HL-60/S4 treated with phorbol 12-myristate 13-acetate at 8.2 ng/mL for 4 days and 3 days (cell line): ENCODE results near the gene NPAS4.
"Not testable (repeated sequence)": the region's sequence is repeated elsewhere in the genome, so short reads cannot be mapped to it uniquely, and the experiment has no call there.

Source experiments
- in situ Hi-C: fragments of 300-500 bp; cut with MboI; formaldehyde crosslinking; loops from 2 replicates; pipeline ENCODE4 v1.15.0; 2022; ENCODE audit warnings: low sequenced_read_pairs

Gene NPAS4

GRCh38 chr11:66414120-66414934, 6.5 kb upstream of the NPAS4 start:
- in situ Hi-C loops = loop anchor here (25.0 kb wide), 1 partner anchor 423 kb away; the partner anchor contains the start of gene RCE1

GRCh38 chr11:66415423-66415822, 5.4 kb upstream of the NPAS4 start:
- in situ Hi-C loops = loop anchor here (25.0 kb wide), 1 partner anchor 422 kb away; the partner anchor contains the start of gene RCE1

- in situ Hi-C loops = loop anchor here (25.0 kb wide), 1 partner anchor 420 kb away; the partner anchor contains the start of gene RCE1
Observed at GRCh38 chr11:66417000-66417399, 3.8 kb upstream of the NPAS4 start.

- in situ Hi-C loops = loop anchor here (25.0 kb wide), 1 partner anchor 419 kb away; the partner anchor contains the start of gene RCE1
Observed at GRCh38 chr11:66418168-66418985, 2.5 kb upstream of the NPAS4 start.

GRCh38 chr11:66418986-66419308, 1.9 kb upstream of the NPAS4 start:
- in situ Hi-C loops = loop anchor here (25.0 kb wide), 1 partner anchor 418 kb away; the partner anchor contains the start of gene RCE1

GRCh38 chr11:66419825-66420224, 1.0 kb upstream of the NPAS4 start:
- in situ Hi-C loops = loop anchor here (25.0 kb wide), 1 partner anchor 417 kb away; the partner anchor contains the start of gene RCE1

- in situ Hi-C loops = loop anchor here (25.0 kb wide), 1 partner anchor 416 kb away; the partner anchor contains the start of gene RCE1
Observed at GRCh38 chr11:66421492-66422205, 814 bp downstream of the NPAS4 start.

GRCh38 chr11:66426314-66426713, 5.5 kb downstream of the NPAS4 start:
- in situ Hi-C loops = no loop called here

- in situ Hi-C loops = no loop called here
Observed at GRCh38 chr11:66428933-66429332, 8.1 kb downstream of the NPAS4 start.

GRCh38 chr11:66429983-66430602, 9.3 kb downstream of the NPAS4 start:
- in situ Hi-C loops = no loop called here

GRCh38 chr11:66431287-66431686, 10.5 kb downstream of the NPAS4 start:
- in situ Hi-C loops = not testable (repeated sequence)

- in situ Hi-C loops = not testable (repeated sequence)
Observed at GRCh38 chr11:66431871-66432329, 11.1 kb downstream of the NPAS4 start.

- in situ Hi-C loops = no loop called here
Observed at GRCh38 chr11:66432597-66432996, 11.8 kb downstream of the NPAS4 start.

- in situ Hi-C loops = no loop called here
Observed at GRCh38 chr11:66437979-66438503, 17.2 kb downstream of the NPAS4 start.

GRCh38 chr11:66438504-66439466, 17.9 kb downstream of the NPAS4 start, which contains the start of gene MRPL11:
TSS of gene MRPL11 (minus strand) at chr11:66438848. CDS start at chr11:66438754, 94 bp downstream.
- in situ Hi-C loops = no loop called here

GRCh38 chr11:66440101-66440939, 19.5 kb downstream of the NPAS4 start:
- in situ Hi-C loops = not testable (repeated sequence)

GRCh38 chr11:66440940-66441282, 20.1 kb downstream of the NPAS4 start:
- in situ Hi-C loops = not testable (repeated sequence)

- in situ Hi-C loops = no loop called here
Observed at GRCh38 chr11:66443602-66444001, 22.8 kb downstream of the NPAS4 start.
